PC-3 (cell line): ENCODE measurements around the gene CCDC182. TPM values are rescaled to one million over a fixed set of nuclear protein-coding genes. Genes with fewer than 3 reads are reported as not detected.

Experiments used
- ATAC-seq: fragments of 200-7000 bp; cut with Tn5 transposase; 2 replicates; pipeline ENCODE4 v1.9.1; 2020; ENCODE audit warnings: mild to moderate bottlenecking, moderate library complexity
- BruUV-seq: library from RNA; stranded (reverse); fragments of 400-500 nt; replicated peaks from 2 replicates; lab custom pipeline; 2021; lab: Mats Ljungman, UMichigan
- CTCF ChIA-PET: fragments of 300-600 bp; sonication (Branson Sonifier 250); formaldehyde crosslinking; loops from one replicate; lab custom pipeline; 2022; ENCODE audit warnings: antibody characterized with exemption; lab: Charles Lee
- POLR2A ChIA-PET: fragments of 300-600 bp; sonication (Branson Sonifier 250); formaldehyde crosslinking; loops from one replicate; lab custom pipeline; 2022; ENCODE audit warnings: antibody characterized with exemption; ENCODE audit not compliant: unreplicated experiment; lab: Charles Lee
- DNase-seq: peaks from one replicate; pipeline ENCODE4 v3.0.0-alpha.2; 2015
- H2AFZ ChIP-seq: fragments of 300-600 bp; sonication (generic); 2 replicates; pipeline ENCODE4 v1.6.0; 2016; ENCODE audit warnings: antibody characterized with exemption, low read length
- H3F3A ChIP-seq: fragments of 300-600 bp; sonication (generic); one replicate; pipeline ENCODE4 v1.6.0; 2017; ENCODE audit warnings: antibody characterized with exemption, low read length, control low read depth, mild to moderate bottlenecking; ENCODE audit not compliant: unreplicated experiment
- H3K27ac ChIP-seq: fragments of 300-600 bp; sonication (generic); 2 replicates; pipeline ENCODE4 v1.5.1; 2016; ENCODE audit warnings: mild to moderate bottlenecking, low read length
- H3K27me3 ChIP-seq: fragments of 300-600 bp; sonication (generic); 2 replicates; pipeline ENCODE4 v1.6.1; 2016; ENCODE audit warnings: low read length, mixed read lengths
- H3K36me3 ChIP-seq: fragments of 300-600 bp; sonication (generic); 2 replicates; pipeline ENCODE4 v1.6.1; 2016; ENCODE audit warnings: low read depth, mixed run types, low read length, mixed read lengths
- H3K4me1 ChIP-seq: fragments of 300-600 bp; sonication (generic); 2 replicates; pipeline ENCODE4 v1.5.1; 2016; ENCODE audit warnings: low read length; ENCODE audit not compliant: insufficient read depth
- H3K4me2 ChIP-seq: fragments of 300-600 bp; sonication (generic); 2 replicates; pipeline ENCODE4 v1.6.0; 2016; ENCODE audit warnings: low read length
- H3K4me3 ChIP-seq: fragments of 300-600 bp; sonication (generic); 2 replicates; pipeline ENCODE4 v1.5.1; 2016; ENCODE audit warnings: mild to moderate bottlenecking, low read length, mixed read lengths
- H3K79me2 ChIP-seq: fragments of 300-600 bp; sonication (generic); 2 replicates; pipeline ENCODE4 v1.6.1; 2017; ENCODE audit warnings: low read length, mixed read lengths
- H3K9ac ChIP-seq: fragments of 300-600 bp; sonication (generic); 2 replicates; pipeline ENCODE4 v1.6.0; 2016; ENCODE audit warnings: mild to moderate bottlenecking, low read length
- H3K9me2 ChIP-seq: fragments of 300-600 bp; sonication (generic); replicated peaks from 2 replicates; pipeline ENCODE4 v1.6.1; 2016; ENCODE audit warnings: mixed run types, low read length, mixed read lengths
- H3K9me3 ChIP-seq: fragments of 300-600 bp; sonication (generic); 2 replicates; pipeline ENCODE4 v1.6.1; 2016; ENCODE audit warnings: low read length, mixed read lengths
- H4K20me1 ChIP-seq: fragments of 300-600 bp; sonication (generic); 2 replicates; pipeline ENCODE4 v1.6.1; 2016; ENCODE audit warnings: low read length, mixed read lengths
- CTCF ChIP-seq: fragments of 300-600 bp; sonication (generic); conservative IDR thresholded peaks from 2 replicates; pipeline ENCODE4 v1.5.1; 2017; ENCODE audit warnings: antibody characterized with exemption, low read depth, mild to moderate bottlenecking, low read length
- EZH2 ChIP-seq: fragments of 300-600 bp; sonication (generic); IDR thresholded peaks from one replicate; pipeline ENCODE4 v1.6.1; 2017; ENCODE audit warnings: antibody characterized with exemption, mild to moderate bottlenecking, low read length; ENCODE audit not compliant: unreplicated experiment
- EZH2phosphoT487 ChIP-seq: fragments of 300-600 bp; sonication (generic); IDR thresholded peaks from 2 replicates; pipeline ENCODE4 v1.6.1; 2018; ENCODE audit warnings: mild to moderate bottlenecking, antibody characterized with exemption, low read length, borderline replicate concordance
- intact Hi-C: fragments of 100-400 bp; cut with micrococcal nuclease; formaldehyde crosslinking; loops from 2 replicates; pipeline ENCODE4 v1.9.0; 2023
- total RNA-seq: library from RNA; depleted of rRNA; stranded (reverse); fragments of >200 nt; gene quantifications from 2 replicates; pipeline ENCODE4 v1.2.3, GENCODE V29; 2014

Gene CCDC182
- total RNA-seq, 1 experiment from 2014 or later: not detected

DNA sequence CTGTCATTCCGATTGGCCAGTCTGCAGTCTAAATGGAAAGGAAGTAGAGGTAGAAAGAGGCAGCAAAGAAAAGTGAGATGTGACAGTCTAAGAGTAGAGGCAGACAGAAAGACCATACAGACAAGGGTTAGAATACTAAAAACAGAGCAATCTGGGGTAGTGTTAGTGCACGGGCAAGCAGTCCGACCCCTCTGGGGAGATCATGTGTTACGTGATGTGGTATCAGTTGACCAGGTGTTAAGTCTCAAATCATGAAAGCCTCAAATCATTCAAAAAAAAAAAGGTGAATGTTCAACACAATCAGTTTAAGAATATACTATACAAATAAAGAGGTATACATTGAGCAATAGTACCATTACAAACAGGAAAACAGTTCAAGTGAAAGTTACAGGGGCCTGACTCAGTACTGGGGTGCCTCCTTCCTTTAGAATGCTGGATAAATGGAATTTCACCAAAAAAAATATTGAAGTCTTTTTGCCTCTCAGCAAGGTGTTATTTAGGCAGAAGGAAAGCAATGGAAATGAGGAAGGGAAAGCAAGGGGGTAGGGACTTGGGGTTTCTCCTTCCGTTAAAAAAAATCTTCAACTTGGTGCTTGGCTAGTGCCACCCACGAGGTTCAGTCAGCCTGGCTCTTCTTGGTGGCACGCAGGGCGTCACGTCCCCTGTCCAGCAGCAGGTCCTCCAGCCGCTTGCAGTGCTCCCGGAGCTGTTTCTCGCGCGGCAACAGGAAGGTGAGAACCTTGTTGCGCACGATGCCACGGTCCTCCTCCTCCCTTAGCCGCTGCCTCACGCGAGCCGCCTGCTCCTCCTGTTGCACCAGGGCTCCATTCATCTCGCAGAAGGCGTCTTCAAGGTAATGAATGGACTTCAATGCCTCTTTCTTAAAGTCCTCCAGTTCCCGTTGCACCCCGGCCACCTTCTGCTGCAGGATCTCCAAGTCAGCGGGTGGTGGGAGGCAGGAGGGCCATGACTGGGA, 616 bp downstream of the CCDC182 start:
- H3K9ac ChIP-seq: no peak overlapping the region
- ChIA-PET POLR2A (no interaction called here), CTCF (no interaction called here)
- no peaks in the 10 kb centered on the region for H3K36me3 ChIP-seq
- TF ChIP-seq EZH2phosphoT487 (no peak), EZH2 (no peak), CTCF (no peak)
- no peak for ATAC-seq
- no peak overlapping the region for H3K4me3 ChIP-seq
- BruUV-seq: no TSS peak
- no peaks in the 10 kb centered on the region for H3K9me2 ChIP-seq
- H3K4me2 ChIP-seq: no peak overlapping the region
- H2AFZ ChIP-seq: no peak overlapping the region
- H4K20me1 ChIP-seq: no peaks in the 10 kb centered on the region
- H3K79me2 ChIP-seq: no peaks in the 10 kb centered on the region
- H3F3A ChIP-seq: no peaks in the 10 kb centered on the region
- H3K9me3 ChIP-seq: no peaks in the 10 kb centered on the region
- H3K4me1 ChIP-seq: no peaks in the 10 kb centered on the region
- DNase-seq: no peak
- H3K27me3 ChIP-seq: peaks cover 45% of the 10 kb centered on the region
- intact Hi-C loops: loop anchor here (5.0 kb wide), 1 partner anchor 88 kb away; no protein-coding TSS in a partner anchor
- H3K27ac ChIP-seq: no peak overlapping the region

GRCh38 chr17:57740235-57740528, 4.9 kb downstream of the CCDC182 start:
- no peaks in the 10 kb centered on the region for H3K79me2 ChIP-seq
- no peaks in the 10 kb centered on the region for H3K36me3 ChIP-seq
- intact Hi-C loops: loop anchor here (1.0 kb wide), 2 partner anchors 143 to 609 kb away; no protein-coding TSS in a partner anchor
- ATAC-seq (no peak), DNase-seq (no peak)
- H2AFZ ChIP-seq: no peak overlapping the region
- no peak overlapping the region for H3K9ac ChIP-seq
- no peaks in the 10 kb centered on the region for H3K4me1 ChIP-seq
- no peaks in the 10 kb centered on the region for H4K20me1 ChIP-seq
- H3K27me3 ChIP-seq: peaks cover 42% of the 10 kb centered on the region
- no TSS peak for BruUV-seq
- H3F3A ChIP-seq: no peaks in the 10 kb centered on the region
- no peak overlapping the region for H3K4me3 ChIP-seq
- no peaks in the 10 kb centered on the region for H3K9me3 ChIP-seq
- no peak overlapping the region for H3K4me2 ChIP-seq
- no peaks in the 10 kb centered on the region for H3K9me2 ChIP-seq
- H3K27ac ChIP-seq: no peak overlapping the region
- ChIA-PET CTCF (interaction anchor here (0.6 to 1.2 kb wide), 3 partner anchors 79 to 482 kb away, joined by 3 to 5 read pairs (median 4); no protein-coding TSS in a partner anchor), POLR2A (no interaction called here)
- TF ChIP-seq EZH2: no peak
- TF ChIP-seq CTCF: peak; percentile 16; the same call in 1 of the 2 replicates
